OCI-LY7 (cell line): ENCODE data around the gene TRAF3. TPM values are rescaled to one million over a fixed set of nuclear protein-coding genes. Genes with fewer than 3 reads are reported as not detected.

Experiments used
- BruUV-seq: library from RNA; stranded (reverse); fragments of 400-500 nt; replicated peaks from 2 replicates; lab custom pipeline; 2021; lab: Mats Ljungman, UMichigan
- CTCF ChIA-PET: fragments of 300-600 bp; sonication (Branson Sonifier 250); formaldehyde crosslinking; loops from one replicate; lab custom pipeline; 2022; ENCODE audit warnings: antibody characterized with exemption; ENCODE audit not compliant: unreplicated experiment; lab: Charles Lee
- POLR2A ChIA-PET: fragments of 300-600 bp; sonication (Branson Sonifier 250); formaldehyde crosslinking; loops from one replicate; lab custom pipeline; 2022; ENCODE audit warnings: antibody characterized with exemption; lab: Charles Lee
- DNase-seq: peaks from one replicate; pipeline ENCODE4 v3.0.0-alpha.2; 2015; ENCODE audit warnings: low spot score
- H2AFZ ChIP-seq: fragments of 200-600 bp; sonication (generic), shearing (Covaris generic); 2 replicates; pipeline ENCODE4 v1.6.1; 2014; ENCODE audit warnings: mild to moderate bottlenecking, antibody characterized with exemption, low read length, moderate library complexity
- H3K27ac ChIP-seq: fragments of 200-600 bp; sonication (generic); 2 replicates; pipeline ENCODE4 v1.5.1; 2014; ENCODE audit warnings: mixed run types, low read depth, mild to moderate bottlenecking, moderate library complexity, low read length, inconsistent platforms; ENCODE audit not compliant: poor library complexity, severe bottlenecking
- H3K36me3 ChIP-seq: fragments of 200-600 bp; sonication (generic); 2 replicates; pipeline ENCODE4 v1.6.1; 2014; ENCODE audit warnings: mild to moderate bottlenecking, antibody characterized with exemption, low read length, moderate library complexity, mixed read lengths; ENCODE audit not compliant: insufficient read depth
- H3K4me1 ChIP-seq: fragments of 200-600 bp; sonication (generic); 2 replicates; pipeline ENCODE4 v1.5.1; 2014; ENCODE audit warnings: mild to moderate bottlenecking, low read length; ENCODE audit not compliant: insufficient read depth, poor library complexity, severe bottlenecking
- H3K4me2 ChIP-seq: fragments of 200-600 bp; sonication (generic); 2 replicates; pipeline ENCODE4 v1.6.1; 2014; ENCODE audit warnings: mild to moderate bottlenecking, low read length
- H3K4me3 ChIP-seq: fragments of 200-600 bp; sonication (generic); 2 replicates; pipeline ENCODE4 v1.5.1; 2014; ENCODE audit warnings: mild to moderate bottlenecking, low read depth, low read length; ENCODE audit not compliant: poor library complexity, severe bottlenecking
- H3K79me2 ChIP-seq: fragments of 200-600 bp; sonication (generic); 2 replicates; pipeline ENCODE4 v1.6.1; 2016; ENCODE audit warnings: low read depth, mild to moderate bottlenecking, low read length, moderate library complexity, mixed read lengths; ENCODE audit not compliant: insufficient read depth
- H3K9me2 ChIP-seq: fragments of 200-600 bp; sonication (generic); 2 replicates; pipeline ENCODE4 v1.6.1; 2016; ENCODE audit warnings: mild to moderate bottlenecking, low read length, mixed read lengths; ENCODE audit not compliant: insufficient read depth
- H3K9me3 ChIP-seq: fragments of 200-600 bp; sonication (generic); 2 replicates; pipeline ENCODE4 v1.6.1; 2014; ENCODE audit warnings: mild to moderate bottlenecking, mixed run types, low read length, mixed read lengths
- H4K20me1 ChIP-seq: fragments of 200-600 bp; sonication (generic); 2 replicates; pipeline ENCODE4 v1.6.1; 2014; ENCODE audit warnings: mild to moderate bottlenecking, antibody characterized with exemption, low read length, moderate library complexity, mixed read lengths; ENCODE audit not compliant: insufficient read depth
- EZH2phosphoT487 ChIP-seq: fragments of 200-600 bp; sonication (generic); IDR thresholded peaks from 2 replicates; pipeline ENCODE4 v1.6.1; 2018; ENCODE audit warnings: low read depth, borderline replicate concordance, mild to moderate bottlenecking, mixed run types, antibody characterized with exemption, low read length, moderate library complexity, mixed read lengths
- intact Hi-C: fragments of 100-400 bp; cut with micrococcal nuclease; formaldehyde crosslinking; loops from one replicate; pipeline ENCODE4 v1.10.0; 2022; ENCODE audit not compliant: unreplicated experiment
- total RNA-seq, 2 experiments: library from RNA; depleted of rRNA in 1 of 2; stranded (reverse); fragments of >200 nt in 1 of 2; shearing (Covaris generic) in 1 of 2; gene quantifications; 2 replicates each; pipeline ENCODE4 v1.2.3, GENCODE V29; 2014 to 2022
- TF ChIP-seq, protein P1 (sequence below): fragments of 200-600 bp; sonication (generic); conservative IDR thresholded peaks from 2 replicates; pipeline ENCODE4 v1.5.1; 2014; ENCODE audit warnings: mild to moderate bottlenecking, antibody characterized with exemption, low read length, moderate library complexity, mixed read lengths

The TRAF3 gene
- total RNA-seq, 2 experiments from 2014 or later, result 0.82 to 2.9 TPM

DNA sequence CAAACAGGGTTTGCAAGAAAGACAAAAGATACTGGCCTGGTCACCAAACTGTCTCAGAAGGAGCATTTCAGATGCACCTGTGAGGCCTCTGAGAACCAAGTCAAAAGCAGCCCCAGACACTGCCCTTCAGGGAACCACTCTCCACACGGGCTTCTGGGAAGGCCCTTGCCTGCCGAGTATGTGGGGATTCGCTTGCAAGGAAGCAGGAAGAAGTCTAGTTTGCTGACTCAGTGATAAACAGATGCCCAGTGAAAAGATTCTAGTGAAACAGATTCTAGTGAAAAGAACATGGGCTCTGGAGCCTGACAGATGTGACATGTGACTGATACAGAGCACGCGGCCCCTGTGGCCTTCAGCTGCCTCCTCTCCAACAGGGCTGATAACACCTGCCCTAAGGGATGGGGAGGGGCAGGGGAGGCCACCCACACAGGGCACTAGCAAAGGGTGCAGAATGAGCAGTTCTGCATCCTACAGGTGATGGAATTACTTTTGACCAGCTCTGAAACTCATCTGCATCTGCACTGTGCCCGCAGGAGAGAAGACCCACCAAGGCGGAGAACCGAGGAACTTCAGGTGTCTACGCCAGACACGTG is 164.3 kb downstream of the TRAF3 start:
- peaks cover 23% of the 10 kb centered on the region for H3K4me1 ChIP-seq
- POLR2A ChIA-PET, result interaction anchor here (0.6 kb wide), 1 partner anchor 91 kb away, joined by 5 read pairs; no protein-coding TSS in a partner anchor
- no TSS peak for BruUV-seq
- CTCF ChIA-PET, result no interaction called here
- H3K27ac ChIP-seq, result no peak overlapping the region
- H3K36me3 ChIP-seq, result no peaks in the 10 kb centered on the region
- no peaks in the 10 kb centered on the region for H4K20me1 ChIP-seq
- peak overlapping the region; percentile 24; the same call in 1 of the 2 replicates for H3K4me2 ChIP-seq
- peak; percentile 38 for DNase-seq
- no peaks in the 10 kb centered on the region for H3K79me2 ChIP-seq
- H2AFZ ChIP-seq, result peak overlapping the region; percentile 50; the same call in 1 of the 2 replicates
- H3K4me3 ChIP-seq, result no peak overlapping the region
- TF ChIP-seq EZH2phosphoT487, result no peak
- TF ChIP-seq, protein P1, sequence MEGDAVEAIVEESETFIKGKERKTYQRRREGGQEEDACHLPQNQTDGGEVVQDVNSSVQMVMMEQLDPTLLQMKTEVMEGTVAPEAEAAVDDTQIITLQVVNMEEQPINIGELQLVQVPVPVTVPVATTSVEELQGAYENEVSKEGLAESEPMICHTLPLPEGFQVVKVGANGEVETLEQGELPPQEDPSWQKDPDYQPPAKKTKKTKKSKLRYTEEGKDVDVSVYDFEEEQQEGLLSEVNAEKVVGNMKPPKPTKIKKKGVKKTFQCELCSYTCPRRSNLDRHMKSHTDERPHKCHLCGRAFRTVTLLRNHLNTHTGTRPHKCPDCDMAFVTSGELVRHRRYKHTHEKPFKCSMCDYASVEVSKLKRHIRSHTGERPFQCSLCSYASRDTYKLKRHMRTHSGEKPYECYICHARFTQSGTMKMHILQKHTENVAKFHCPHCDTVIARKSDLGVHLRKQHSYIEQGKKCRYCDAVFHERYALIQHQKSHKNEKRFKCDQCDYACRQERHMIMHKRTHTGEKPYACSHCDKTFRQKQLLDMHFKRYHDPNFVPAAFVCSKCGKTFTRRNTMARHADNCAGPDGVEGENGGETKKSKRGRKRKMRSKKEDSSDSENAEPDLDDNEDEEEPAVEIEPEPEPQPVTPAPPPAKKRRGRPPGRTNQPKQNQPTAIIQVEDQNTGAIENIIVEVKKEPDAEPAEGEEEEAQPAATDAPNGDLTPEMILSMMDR, result no peak
- intact Hi-C loops, result no loop called here
- H3K9me2 ChIP-seq, result no peaks in the 10 kb centered on the region
- no peaks in the 10 kb centered on the region for H3K9me3 ChIP-seq

DNA sequence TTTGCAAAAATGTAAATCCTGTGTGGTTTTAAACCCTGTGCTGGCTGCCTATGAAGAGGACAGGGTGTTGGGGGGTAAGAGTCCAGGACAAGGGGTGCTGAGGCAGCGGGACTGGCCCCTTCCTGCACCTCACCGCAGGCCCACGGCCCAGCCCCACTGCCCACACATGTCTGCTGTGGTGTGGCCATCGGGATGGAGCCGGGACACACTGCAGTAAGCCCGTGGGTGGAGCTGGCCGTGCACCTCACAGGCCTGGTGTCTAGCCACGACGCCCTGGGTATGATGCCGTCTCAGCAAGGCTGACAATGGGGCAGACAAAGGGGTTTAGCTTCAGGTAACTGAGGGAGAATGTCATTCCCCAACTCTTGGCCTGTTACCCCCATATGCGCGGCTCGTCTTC is 164.8 kb downstream of the TRAF3 start:
- Histone ChIP-seq H3K36me3 (no peaks in the 10 kb centered on the region), H3K9me3 (no peaks in the 10 kb centered on the region), H3K4me2 (no peak overlapping the region), H3K27ac (no peak overlapping the region), H3K9me2 (no peaks in the 10 kb centered on the region), H3K4me1 (peaks cover 25% of the 10 kb centered on the region), H3K79me2 (no peaks in the 10 kb centered on the region), H4K20me1 (no peaks in the 10 kb centered on the region), H2AFZ (peak overlapping the region; percentile 50; the same call in 1 of the 2 replicates), H3K4me3 (no peak overlapping the region)
- POLR2A ChIA-PET, result interaction anchor here (0.6 kb wide), 1 partner anchor 119 kb away, joined by 3 read pairs; no protein-coding TSS in a partner anchor
- no peak for DNase-seq
- TF ChIP-seq, protein P1, result no peak
- CTCF ChIA-PET, result no interaction called here
- intact Hi-C loops, result no loop called here
- no TSS peak for BruUV-seq

DNA sequence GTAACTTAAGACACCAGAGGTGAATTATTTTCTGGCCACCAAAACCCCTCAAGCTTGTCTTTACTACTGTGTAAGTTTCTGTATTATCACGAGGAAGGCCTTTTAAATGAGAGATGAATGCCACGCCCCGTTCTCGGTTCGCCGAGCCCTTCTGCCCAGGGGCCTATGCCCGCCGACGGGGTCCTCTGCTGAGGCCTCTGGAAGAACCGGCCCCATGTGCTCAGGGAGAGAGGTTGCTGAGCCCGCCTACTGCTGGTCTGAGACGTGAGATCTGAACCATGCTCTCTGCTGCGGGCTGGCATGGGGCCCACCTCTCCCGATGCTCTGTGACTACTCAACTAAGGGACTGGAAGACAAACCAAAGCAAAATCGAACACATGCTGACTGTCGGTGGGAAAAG is 166.2 kb downstream of the TRAF3 start:
- intact Hi-C loops, result no loop called here
- ChIA-PET CTCF (no interaction called here), POLR2A (no interaction called here)
- no peaks in the 10 kb centered on the region for H3K36me3 ChIP-seq
- H3K79me2 ChIP-seq, result no peaks in the 10 kb centered on the region
- no peak overlapping the region for H3K4me2 ChIP-seq
- H3K9me3 ChIP-seq, result no peaks in the 10 kb centered on the region
- BruUV-seq, result no TSS peak
- no peaks in the 10 kb centered on the region for H4K20me1 ChIP-seq
- H3K4me3 ChIP-seq, result no peak overlapping the region
- no peak for DNase-seq
- no peak overlapping the region for H2AFZ ChIP-seq
- H3K27ac ChIP-seq, result no peak overlapping the region
- H3K4me1 ChIP-seq, result peaks cover 27% of the 10 kb centered on the region
- TF ChIP-seq, protein P1, result no peak
- TF ChIP-seq EZH2phosphoT487, result no peak
- H3K9me2 ChIP-seq, result no peaks in the 10 kb centered on the region
